Spleen (tissue), 11 donors: Measurements from ENCODE around the gene LIG4. TPM values are rescaled to one million over a fixed set of nuclear protein-coding genes. Genes with fewer than 3 reads are reported as not detected.
"Not testable (repeated sequence)": the region's sequence is repeated elsewhere in the genome, so short reads cannot be mapped to it uniquely, and the experiment has no call there.

Experiments
- DNase-seq: peaks from one replicate; pipeline ENCODE4 v3.0.0-alpha.2; 2020
- H3K27ac ChIP-seq, 8 donors: fragments of 200-600 bp; sonication (generic) in 7 of 8; 1 replicate in 4 of 8; 2 replicates in 4 of 8; pipeline versions ENCODE4 v1.5.0 to v1.8.0; 2016 to 2021; ENCODE audit warnings: inconsistent platforms in 4 of 8, mild to moderate bottlenecking in 4 of 8, moderate library complexity in 1 of 8
- H3K27me3 ChIP-seq, 7 donors: fragments of 200-600 bp; sonication (generic) in 6 of 7; replicated peaks in 1 of 7; 1 replicate in 4 of 7; 2 replicates in 3 of 7; pipeline versions ENCODE4 v1.5.0 to v1.8.0; 2016 to 2021; ENCODE audit warnings: inconsistent platforms in 3 of 7, mild to moderate bottlenecking in 1 of 7
- H3K36me3 ChIP-seq, 6 donors: fragments of 200-600 bp; sonication (generic) in 5 of 6; 1 replicate in 4 of 6; 2 replicates in 2 of 6; pipeline versions ENCODE4 v1.5.0 to v1.8.0; 2016 to 2021; ENCODE audit warnings: inconsistent platforms in 2 of 6
- H3K4me1 ChIP-seq, 6 donors: fragments of 200-600 bp; sonication (generic) in 5 of 6; 1 replicate in 3 of 6; 2 replicates in 3 of 6; pipeline versions ENCODE4 v1.5.0 to v1.8.0; 2016 to 2021; ENCODE audit warnings: inconsistent platforms in 3 of 6
- H3K4me3 ChIP-seq, 8 donors: fragments of 200-600 bp; sonication (generic) in 7 of 8; 1 replicate in 4 of 8; 2 replicates in 4 of 8; pipeline versions ENCODE4 v1.5.0 to v1.8.0; 2016 to 2021; ENCODE audit warnings: inconsistent platforms in 4 of 8, mild to moderate bottlenecking in 4 of 8, moderate library complexity in 2 of 8
- H3K9me3 ChIP-seq, 8 donors: fragments of 200-600 bp; sonication (generic) in 7 of 8; 1 replicate in 4 of 8; 2 replicates in 4 of 8; pipeline versions ENCODE4 v1.5.0 to v1.8.0; 2016 to 2021; ENCODE audit warnings: inconsistent platforms in 4 of 8
- POLR2A ChIP-seq, 3 donors: fragments of 450-650 bp; IDR thresholded peaks; one replicate each; pipeline ENCODE4 v1.5.1; 2017; ENCODE audit warnings: antibody characterized with exemption in 3 of 3, mild to moderate bottlenecking in 1 of 3
- POLR2AphosphoS5 ChIP-seq, 3 donors: sonication (generic); formaldehyde crosslinking; IDR thresholded peaks; one replicate each; pipeline ENCODE4 v1.5.1; 2017; ENCODE audit warnings: antibody characterized with exemption in 3 of 3
- WGBS, 5 donors: extraction: QIAGEN DNeasy Blood & Tissue Kit in 3 of 5; methylation state at CpG; one replicate each; pipeline versions ENCODE4 v1.1.5 to v1.1.7; 2013 to 2018; 5-methylcytosine and 5-hydroxymethylcytosine counted together
- intact Hi-C: fragments of 100-400 bp; cut with DNase I; formaldehyde crosslinking; loops from one replicate; pipeline ENCODE4 v1.15.0; 2023; ENCODE audit warnings: low total_unique reads
- polyA plus RNA-seq, 3 donors: library from polyadenylated mRNA; stranded (reverse); fragments of 200-250 nt; gene quantifications; one replicate each; pipeline ENCODE4 v1.2.1, GENCODE V29; 2013
- total RNA-seq, 7 donors: library from RNA; depleted of rRNA in 3 of 7; stranded (reverse); fragments of >200 nt in 3 of 7; fragmentation: NEBNext Ultra II Directional in 4 of 7; extraction: Animal tissue kit (Norgen Biotek cat#: 25700) in 4 of 7; gene quantifications; one replicate each; pipeline versions ENCODE4 v1.1.0 to v1.2.1, GENCODE V29; 2016 to 2021
- TF ChIP-seq, protein P1 (sequence below), 11 experiments: fragments of 200-600 bp in 7 of 11; fragments of 450-650 bp in 4 of 11; sonication (generic) in 4 of 11; IDR thresholded peaks in 8 of 11; conservative IDR thresholded peaks in 3 of 11; 1 replicate in 7 of 11; 2 replicates in 4 of 11; pipeline versions ENCODE4 v1.4.0 to v1.8.0; 2016 to 2021; ENCODE audit warnings: antibody characterized with exemption in 11 of 11, inconsistent platforms in 4 of 11, mild to moderate bottlenecking in 1 of 11
- donor health status: healthy with polysubstance abuse.
- donor health status: DM: no; HTN: no; CAD: no; lungs with moderate emphysema.
- donor health status: DM: no; HTN: no; CAD: no.
- donor health status: Bipolar disorder and iron deficiency.
- donor health status: healthy.
- donor health status: DM: no; HTN: no; CAD: no.
- donor health status: DM: yes; HTN: yes; CAD: no.

The LIG4 gene
- total and polyA plus RNA-seq, 10 donors: 9.7 to 16.0 (median 11.5) TPM

GRCh38 chr13:108223687-108224503 lies 8.6 kb upstream of the LIG4 start:
- TF ChIP-seq POLR2A (IDR thresholded peaks at IDR 0.05): no peak
- TF ChIP-seq, protein P1, sequence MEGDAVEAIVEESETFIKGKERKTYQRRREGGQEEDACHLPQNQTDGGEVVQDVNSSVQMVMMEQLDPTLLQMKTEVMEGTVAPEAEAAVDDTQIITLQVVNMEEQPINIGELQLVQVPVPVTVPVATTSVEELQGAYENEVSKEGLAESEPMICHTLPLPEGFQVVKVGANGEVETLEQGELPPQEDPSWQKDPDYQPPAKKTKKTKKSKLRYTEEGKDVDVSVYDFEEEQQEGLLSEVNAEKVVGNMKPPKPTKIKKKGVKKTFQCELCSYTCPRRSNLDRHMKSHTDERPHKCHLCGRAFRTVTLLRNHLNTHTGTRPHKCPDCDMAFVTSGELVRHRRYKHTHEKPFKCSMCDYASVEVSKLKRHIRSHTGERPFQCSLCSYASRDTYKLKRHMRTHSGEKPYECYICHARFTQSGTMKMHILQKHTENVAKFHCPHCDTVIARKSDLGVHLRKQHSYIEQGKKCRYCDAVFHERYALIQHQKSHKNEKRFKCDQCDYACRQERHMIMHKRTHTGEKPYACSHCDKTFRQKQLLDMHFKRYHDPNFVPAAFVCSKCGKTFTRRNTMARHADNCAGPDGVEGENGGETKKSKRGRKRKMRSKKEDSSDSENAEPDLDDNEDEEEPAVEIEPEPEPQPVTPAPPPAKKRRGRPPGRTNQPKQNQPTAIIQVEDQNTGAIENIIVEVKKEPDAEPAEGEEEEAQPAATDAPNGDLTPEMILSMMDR (IDR thresholded peaks at IDR 0.05 in 8 of 11, conservative IDR thresholded peaks at IDR 0.05 in 3 of 11): no peak
- TF ChIP-seq POLR2AphosphoS5 (IDR thresholded peaks at IDR 0.05): no peak
- intact Hi-C loops: no loop called here
- H3K9me3 ChIP-seq: no peaks in the 10 kb centered on the region
- H3K27me3 ChIP-seq: no peaks in the 10 kb centered on the region
- DNase-seq: no peak
- no peak overlapping the region for H3K4me3 ChIP-seq
- peaks cover 32 to 100% (median 72%) of the 10 kb centered on the region in 6 donors for H3K4me1 ChIP-seq
- WGBS, 5 donors: 71 to 87% (median 84%) methylated on average over 7 of the region's 7 CpGs
- peaks cover 0 to 3% (median 0%) of the 10 kb centered on the region in 6 donors for H3K36me3 ChIP-seq
- no peak overlapping the region for H3K27ac ChIP-seq

GRCh38 chr13:108220041-108220440 lies 4.7 kb upstream of the LIG4 start:
- TF ChIP-seq POLR2A (IDR thresholded peaks at IDR 0.05) (no peak), POLR2AphosphoS5 (IDR thresholded peaks at IDR 0.05) (no peak)
- TF ChIP-seq, protein P1 (IDR thresholded peaks at IDR 0.05 in 8 of 11, conservative IDR thresholded peaks at IDR 0.05 in 3 of 11): no peak
- Histone ChIP-seq H3K4me1 (peaks cover 38 to 90% (median 71%) of the 10 kb centered on the region in 6 donors), H3K9me3 (no peaks in the 10 kb centered on the region), H3K4me3 (peak overlapping the region in 2 of 8 donors; percentile 91 to 94), H3K27ac (peak overlapping the region in 2 of 8 donors; percentile 88 to 95), H3K27me3 (no peaks in the 10 kb centered on the region), H3K36me3 (no peaks in the 10 kb centered on the region)
- WGBS, 5 donors: 36 to 53% (median 44%) methylated on average over 1 of the region's 1 CpG
- intact Hi-C loops: no loop called here
- DNase-seq: no peak

- WGBS, 5 donors: 0 to 1% (median 1%) methylated on average over 35 to 93 of the region's 93 CpGs
- Histone ChIP-seq H3K27me3 (no peaks in the 10 kb centered on the region), H3K4me1 (peaks cover 34 to 87% (median 73%) of the 10 kb centered on the region in 6 donors), H3K36me3 (no peaks in the 10 kb centered on the region), H3K9me3 (no peaks in the 10 kb centered on the region), H3K4me3 (peak within 1 kb of the TSS; percentile 76 to 94 (median 81)), H3K27ac (peak within 1 kb of the TSS; percentile 81 to 95 (median 90))
- TF ChIP-seq POLR2A (IDR thresholded peaks at IDR 0.05): peak in 2 of 3 donors; percentile 45 to 76
- peak; percentile 95 to 96 (median 95) for TF ChIP-seq POLR2AphosphoS5 (IDR thresholded peaks at IDR 0.05)
- TF ChIP-seq, protein P1 (IDR thresholded peaks at IDR 0.05 in 8 of 11, conservative IDR thresholded peaks at IDR 0.05 in 3 of 11): no peak
- intact Hi-C loops: no loop called here
- DNase-seq: peak; percentile 97
These were observed 3.0 kb upstream of the LIG4 start, which contains the start of gene ABHD13 for GRCh38 chr13:108218044-108218974. TSS of gene ABHD13 (plus strand) at chr13:108218392. CDS start at chr13:108229219, 10,827 bp downstream.

GRCh38 chr13:108217307-108218043 lies 2.1 kb upstream of the LIG4 start:
- H3K36me3 ChIP-seq, H3K27me3 ChIP-seq, H3K9me3 ChIP-seq, intact Hi-C loops, DNase-seq: not testable (repeated sequence)
- Histone ChIP-seq H3K27ac (peak overlapping the region; percentile 81 to 95 (median 90)), H3K4me3 (peak overlapping the region; percentile 76 to 94 (median 81)), H3K4me1 (peaks cover 35 to 86% (median 71%) of the 10 kb centered on the region in 6 donors)
- WGBS, 5 donors: 68 to 72% (median 70%) methylated on average over 27 of the region's 27 CpGs
